Endothelial cell of umbilical vein (primary cell): ENCODE measurements around the gene PPM1M. TPM values are rescaled to one million over a fixed set of nuclear protein-coding genes. Genes with fewer than 3 reads are reported as not detected.
A peak's percentile ranks its signal among the peaks of the same experiment; 100 is the strongest.

ENCODE experiments used
- BruUV-seq: library from RNA; stranded (reverse); fragments of 400-500 nt; replicated peaks from 2 replicates; lab custom pipeline; 2021; lab: Mats Ljungman, UMichigan
- CTCF ChIA-PET: fragments of 300-600, 350-600 bp; sonication (Branson Sonifier 250); formaldehyde crosslinking; loops from one replicate; lab custom pipeline; 2021; ENCODE audit warnings: antibody characterized with exemption, inconsistent platforms; lab: Charles Lee
- POLR2A ChIA-PET: fragments of 300-600, 350-600 bp; sonication (Branson Sonifier 250); formaldehyde crosslinking; loops from one replicate; lab custom pipeline; 2021; ENCODE audit warnings: antibody characterized with exemption, inconsistent platforms; lab: Charles Lee
- DNase-seq: peaks from one replicate; pipeline ENCODE4 v3.0.0-alpha.2; 2011; ENCODE audit warnings: low read depth, low spot score
- FAIRE-seq: peaks from 2 replicates; lab custom pipeline; 2011; peaks lifted over from hg19 to GRCh38; lab: Jason Lieb, UNC
- H2AFZ ChIP-seq: 2 replicates; pipeline ENCODE4 v1.6.0; 2012; ENCODE audit warnings: low read depth, low read length, control low read depth, inconsistent platforms
- H3K27ac ChIP-seq: 2 replicates; pipeline ENCODE4 v1.5.1; 2011; ENCODE audit warnings: low read depth, mild to moderate bottlenecking, control low read depth, low read length, moderate library complexity; ENCODE audit not compliant: insufficient read depth
- H3K27me3 ChIP-seq, 2 experiments: 2 replicates each; pipeline versions ENCODE4 v1.6.0 to v1.6.1; 2011; ENCODE audit warnings: low read length in 2 of 2, mixed read lengths in 1 of 2; ENCODE audit not compliant: control insufficient read depth in 2 of 2, insufficient read depth in 2 of 2
- H3K36me3 ChIP-seq, 2 experiments: 2 replicates in 1 of 2; 3 replicates in 1 of 2; pipeline ENCODE4 v1.5.1; 2011; ENCODE audit warnings: low read length in 2 of 2, mild to moderate bottlenecking in 1 of 2, moderate library complexity in 1 of 2; ENCODE audit not compliant: control insufficient read depth in 2 of 2, insufficient read depth in 2 of 2; ENCODE audit errors: extremely low read depth in 1 of 2
- H3K4me1 ChIP-seq: 3 replicates; pipeline ENCODE4 v1.5.1; 2011; ENCODE audit warnings: mild to moderate bottlenecking, low read length; ENCODE audit not compliant: control insufficient read depth, insufficient read depth; ENCODE audit errors: extremely low read depth
- H3K4me2 ChIP-seq: 2 replicates; pipeline ENCODE4 v1.6.1; 2011; ENCODE audit warnings: low read length, control low read depth, mixed read lengths; ENCODE audit not compliant: insufficient read depth
- H3K4me3 ChIP-seq, 3 experiments: fragments of 200-600 bp in 1 of 3; sonication (generic), shearing (Covaris generic) in 1 of 3; replicated peaks in 1 of 3; 2 replicates each; pipeline ENCODE4 v1.5.1; 2011 to 2016; ENCODE audit warnings: control low read depth in 3 of 3, low read length in 3 of 3, mild to moderate bottlenecking in 2 of 3, inconsistent platforms in 1 of 3, low read depth in 1 of 3, moderate library complexity in 1 of 3; ENCODE audit not compliant: insufficient read depth in 1 of 3
- H3K79me2 ChIP-seq: 2 replicates; pipeline ENCODE4 v1.6.0; 2012; ENCODE audit warnings: low read length, inconsistent platforms; ENCODE audit not compliant: control insufficient read depth, insufficient read depth
- H3K9ac ChIP-seq: replicated peaks from 2 replicates; pipeline ENCODE3; 2011; ENCODE audit warnings: low read length, control low read depth; ENCODE audit not compliant: insufficient read depth; ENCODE audit errors: extremely low read depth
- H3K9me1 ChIP-seq: replicated peaks from 3 replicates; pipeline ENCODE4 v1.6.0; 2011; ENCODE audit warnings: mild to moderate bottlenecking, low read length; ENCODE audit not compliant: control insufficient read depth, insufficient read depth; ENCODE audit errors: extremely low read depth
- H3K9me3 ChIP-seq: replicated peaks from 2 replicates; pipeline ENCODE4 v1.5.1; 2012; ENCODE audit warnings: low read length, inconsistent platforms; ENCODE audit not compliant: control insufficient read depth, insufficient read depth
- H4K20me1 ChIP-seq: replicated peaks from 2 replicates; pipeline ENCODE3; 2011; ENCODE audit warnings: mild to moderate bottlenecking, low read length; ENCODE audit not compliant: control insufficient read depth, insufficient read depth; ENCODE audit errors: extremely low read depth
- CTCF ChIP-seq, 2 donors: IDR thresholded peaks; 1 replicate in 1 of 2; 2 replicates in 1 of 2; pipeline ENCODE4 v1.5.1; 2011; ENCODE audit warnings: low read length in 2 of 2, mild to moderate bottlenecking in 2 of 2, moderate library complexity in 2 of 2, control low read depth in 1 of 2, inconsistent platforms in 1 of 2, low read depth in 1 of 2; ENCODE audit not compliant: insufficient read depth in 1 of 2; ENCODE audit errors: extremely low read depth in 1 of 2
- EZH2 ChIP-seq: IDR thresholded peaks from 2 replicates; pipeline ENCODE4 v1.6.1; 2012; ENCODE audit warnings: borderline replicate concordance, low read depth, mild to moderate bottlenecking, moderate library complexity, low read length, inconsistent platforms; ENCODE audit not compliant: severe bottlenecking
- FOS ChIP-seq: IDR thresholded peaks from 2 replicates; pipeline ENCODE4 v1.6.1; 2011; ENCODE audit warnings: mild to moderate bottlenecking, low read length, moderate library complexity, borderline replicate concordance; ENCODE audit not compliant: insufficient read depth
- GATA2 ChIP-seq: IDR thresholded peaks from 2 replicates; pipeline ENCODE4 v1.7.0; 2011; ENCODE audit warnings: low read depth, mild to moderate bottlenecking, moderate library complexity, mixed read lengths, low read length; ENCODE audit not compliant: insufficient read length, insufficient read depth
- JUN ChIP-seq: IDR thresholded peaks from 2 replicates; pipeline ENCODE4 v1.6.1; 2011; ENCODE audit warnings: borderline replicate concordance, low read depth; ENCODE audit not compliant: insufficient read length, insufficient read depth
- MAX ChIP-seq: IDR thresholded peaks from 2 replicates; pipeline ENCODE4 v1.6.1; 2011; ENCODE audit not compliant: insufficient read depth, insufficient read length
- MYC ChIP-seq: IDR thresholded peaks from one replicate; pipeline ENCODE4 v1.6.1; 2011; ENCODE audit warnings: mild to moderate bottlenecking, low read depth, low read length
- POLR2A ChIP-seq: IDR thresholded peaks from 2 replicates; pipeline ENCODE4 v1.6.1; 2012; ENCODE audit warnings: low read depth, mild to moderate bottlenecking, control low read depth, low read length
- POLR2AphosphoS5 ChIP-seq: IDR thresholded peaks from 2 replicates; pipeline ENCODE4 v1.6.1; 2012; ENCODE audit warnings: low read depth, mild to moderate bottlenecking, control low read depth, low read length, moderate library complexity; ENCODE audit not compliant: insufficient read depth
- dilution Hi-C: fragments of 300-500 bp; cut with MboI; formaldehyde crosslinking; loops from one replicate; pipeline ENCODE4 v1.15.0; 2019; ENCODE audit warnings: low sequenced_read_pairs; ENCODE audit not compliant: extremely low pct_ligation_motif_present
- intact Hi-C: fragments of 100-400 bp; cut with micrococcal nuclease; formaldehyde crosslinking; loops from one replicate; pipeline ENCODE4 v1.10.0; 2022
- polyA plus RNA-seq, 4 experiments: library from polyadenylated mRNA; depleted of rRNA in 3 of 4; stranded (reverse) in 3 of 4; unstranded in 1 of 4; fragments of >200 nt; gene quantifications; 2 replicates each; pipeline versions ENCODE4 v1.2.1 to v1.2.3, GENCODE V29; 2011 to 2012; ENCODE audit warnings: missing spikeins in 1 of 4
- total RNA-seq: library from RNA; stranded (reverse); gene quantifications from 2 replicates; pipeline ENCODE4 v1.2.3, GENCODE V29; 2021

The PPM1M gene
- total and polyA plus RNA-seq, 2 donors (not counting 3 experiments of a cell fraction or from before 2014, with no cell fraction given), result 13.7 to 19.4 TPM

GRCh38 chr3:52286777-52287110 lies 41.2 kb downstream of the PPM1M start:
- Histone ChIP-seq H4K20me1 (no peaks in the 10 kb centered on the region), H3K36me3 (peaks cover 0 to 5% of the 10 kb centered on the region in 2 experiments), H3K4me2 (peak overlapping the region; percentile 36), H3K9me3 (no peaks in the 10 kb centered on the region), H2AFZ (no peak overlapping the region), H3K4me1 (peaks cover 10% of the 10 kb centered on the region), H3K79me2 (peaks cover 5% of the 10 kb centered on the region), H3K9me1 (no peaks in the 10 kb centered on the region), H3K9ac (no peak overlapping the region), H3K4me3 (peak overlapping the region in 1 of 3 experiments; percentile 82), H3K27ac (peak overlapping the region; percentile 95), H3K27me3 (no peaks in the 10 kb centered on the region)
- POLR2A ChIA-PET, result no interaction called here
- CTCF ChIA-PET, result interaction anchor here (1.3 to 3.8 kb wide), 3 partner anchors 8 to 66 kb away, joined by 8 to 16 read pairs (median 10); partner anchors contain the start of gene WDR82
- DNase-seq (no peak), FAIRE-seq (no peak)
- TF ChIP-seq EZH2 (no peak), FOS (no peak), MAX (no peak), POLR2AphosphoS5 (no peak), POLR2A (no peak), JUN (no peak), MYC (no peak)
- BruUV-seq, result no TSS peak
- dilution Hi-C loops (no loop called here), intact Hi-C loops (loop anchor here (1.0 kb wide), 1 partner anchor 8 kb away; the partner anchor contains the start of gene WDR82)

GRCh38 chr3:52288674-52289073 lies 43.1 kb downstream of the PPM1M start:
- no peak for DNase-seq
- H3K9ac ChIP-seq, result no peak overlapping the region
- dilution Hi-C loops, result no loop called here
- CTCF ChIA-PET, result interaction anchor here (1.0 to 8.2 kb wide), 7 partner anchors 10 to 96 kb away, joined by 3 to 107 read pairs (median 4); partner anchors contain the start of genes TWF2 and WDR82
- TF ChIP-seq POLR2AphosphoS5 (no peak), JUN (no peak), CTCF (IDR thresholded peaks at IDR 0.05; ENCODE audit: extremely low read depth in 1 of 2, insufficient read depth in 1 of 2, low read depth in 1 of 2, low read length in 2 of 2) (no peak), FOS (no peak), EZH2 (no peak), MYC (no peak), MAX (no peak), POLR2A (no peak), GATA2 (no peak)
- no peak for FAIRE-seq
- intact Hi-C loops, result loop anchor here (2.0 kb wide), 1 partner anchor 50 kb away; the partner anchor contains the start of gene TWF2
- no peaks in the 10 kb centered on the region for H3K9me3 ChIP-seq
- H3K36me3 ChIP-seq, result peaks cover 0 to 22% of the 10 kb centered on the region in 2 experiments
- peak overlapping the region; percentile 95 for H3K27ac ChIP-seq
- BruUV-seq, result no TSS peak
- H3K4me1 ChIP-seq, result peaks cover 10% of the 10 kb centered on the region
- peak overlapping the region; percentile 36 for H3K4me2 ChIP-seq
- H2AFZ ChIP-seq, result no peak overlapping the region
- no peaks in the 10 kb centered on the region for H3K9me1 ChIP-seq
- peaks cover 5% of the 10 kb centered on the region for H3K79me2 ChIP-seq
- POLR2A ChIA-PET, result interaction anchor here (0.6 to 1.7 kb wide), 2 partner anchors 10 to 41 kb away, joined by 6 to 9 read pairs; partner anchors contain the start of gene WDR82
- peak overlapping the region in 1 of 3 experiments; percentile 82 for H3K4me3 ChIP-seq
- H3K27me3 ChIP-seq, result no peaks in the 10 kb centered on the region
- H4K20me1 ChIP-seq, result no peaks in the 10 kb centered on the region
